CD4-positive, CD25-positive, alpha-beta regulatory T cell (primary cell): ENCODE data around the gene DNAI1. TPM values are rescaled to one million over a fixed set of nuclear protein-coding genes. Genes with fewer than 3 reads are reported as not detected.

Source experiments
- ATAC-seq, 2 donors: fragments of 150-1000 bp; cut with Tn5 transposase; one replicate each; pipeline ENCODE4 v1.10.0; 2021; ENCODE audit warnings: low read depth in 2 of 2, moderate number of reproducible peaks in 2 of 2, moderate library complexity in 1 of 2
- DNase-seq, 3 donors: peaks; one replicate each; pipeline versions ENCODE4 v3.0.0 to v3.0.0-alpha.2; 2012 to 2022; ENCODE audit warnings: mixed read lengths in 1 of 3
- H3K27ac ChIP-seq: one replicate; pipeline ENCODE4 v1.7.0; 2013; ENCODE audit warnings: mild to moderate bottlenecking, low read length; ENCODE audit not compliant: insufficient read depth, poor library complexity, severe bottlenecking
- H3K27me3 ChIP-seq: one replicate; pipeline ENCODE4 v1.7.0; 2013; ENCODE audit warnings: low read length; ENCODE audit not compliant: control insufficient read depth, insufficient read depth
- H3K36me3 ChIP-seq: one replicate; pipeline ENCODE4 v1.7.0; 2013; ENCODE audit warnings: mild to moderate bottlenecking, low read length, moderate library complexity; ENCODE audit not compliant: control insufficient read depth, insufficient read depth
- H3K4me1 ChIP-seq: 2 replicates; pipeline ENCODE4 v1.7.0; 2013; ENCODE audit warnings: mild to moderate bottlenecking, low read length; ENCODE audit not compliant: insufficient read depth, control insufficient read depth, poor library complexity, severe bottlenecking
- H3K4me3 ChIP-seq: one replicate; pipeline ENCODE4 v1.7.0; 2013; ENCODE audit warnings: low read depth, mild to moderate bottlenecking, low read length, moderate library complexity
- H3K9me3 ChIP-seq, 2 experiments: 1 replicate in 1 of 2; 2 replicates in 1 of 2; pipeline ENCODE4 v1.7.0; 2013; ENCODE audit warnings: low read length in 2 of 2, mild to moderate bottlenecking in 1 of 2, moderate library complexity in 1 of 2; ENCODE audit not compliant: control insufficient read depth in 2 of 2
- H3K27ac Mint-ChIP-seq, 3 donors: one replicate each; pipeline ENCODE4 v1.8.0; 2020 to 2022; ENCODE audit warnings: mild to moderate bottlenecking in 3 of 3, mixed read lengths in 3 of 3, moderate library complexity in 2 of 3
- H3K27me3 Mint-ChIP-seq: one replicate; pipeline ENCODE4 v1.8.0; 2022; ENCODE audit warnings: mild to moderate bottlenecking, mixed read lengths
- H3K36me3 Mint-ChIP-seq: one replicate; pipeline ENCODE4 v1.8.0; 2020; ENCODE audit warnings: mixed read lengths
- H3K4me1 Mint-ChIP-seq, 4 donors: one replicate each; pipeline ENCODE4 v1.8.0; 2020 to 2022; ENCODE audit warnings: mixed read lengths in 4 of 4, mild to moderate bottlenecking in 1 of 4
- H3K4me3 Mint-ChIP-seq, 4 donors: one replicate each; pipeline ENCODE4 v1.8.0; 2020 to 2022; ENCODE audit warnings: mild to moderate bottlenecking in 4 of 4, mixed read lengths in 4 of 4, moderate library complexity in 3 of 4
- H3K9me3 Mint-ChIP-seq, 7 donors: one replicate each; pipeline ENCODE4 v1.8.0; 2020 to 2022; ENCODE audit warnings: mixed read lengths in 7 of 7, mild to moderate bottlenecking in 3 of 7, moderate library complexity in 2 of 7
- polyA plus RNA-seq, 4 donors: library from polyadenylated mRNA; unstranded; fragments of 300-500 nt; fragmentation: Illumina TruSeq; gene quantifications; one replicate each; pipeline ENCODE4 v1.2.3, GENCODE V29; 2021
- total RNA-seq: library from RNA; stranded (reverse); gene quantifications from one replicate; pipeline ENCODE4 v1.2.3, GENCODE V29; 2022

The DNAI1 gene
- total and polyA plus RNA-seq, 5 donors from 2014 or later, result not detected

DNA sequence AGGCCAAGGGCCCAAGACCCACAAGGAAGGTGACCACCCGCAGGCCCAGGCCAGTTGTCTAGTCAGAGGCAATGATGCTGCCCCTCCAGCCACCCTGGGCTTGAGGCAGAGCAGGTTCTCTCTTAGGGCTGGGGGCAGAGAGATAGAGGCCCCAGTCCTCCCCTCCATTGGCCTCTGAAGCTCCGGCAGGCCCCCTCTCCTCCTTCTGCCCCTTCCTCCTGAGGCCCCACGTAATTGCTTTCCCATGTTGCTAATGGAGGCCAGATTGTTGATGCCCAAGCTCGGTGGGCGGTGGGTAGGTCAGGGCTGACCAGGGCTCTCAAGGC is 90.8 kb downstream of the DNAI1 start:
- Histone ChIP-seq H3K4me1 (no peaks in the 10 kb centered on the region), H3K36me3 (no peaks in the 10 kb centered on the region), H3K27me3 (no peaks in the 10 kb centered on the region), H3K27ac (no peak overlapping the region), H3K9me3 (no peaks in the 10 kb centered on the region), H3K4me3 (no peak overlapping the region)
- no peaks in the 10 kb centered on the region for H3K36me3 Mint-ChIP-seq
- peaks cover 0 to 2% (median 0%) of the 10 kb centered on the region in 4 donors for H3K4me1 Mint-ChIP-seq
- no peak overlapping the region for H3K27ac Mint-ChIP-seq
- H3K27me3 Mint-ChIP-seq, result peaks cover 19% of the 10 kb centered on the region
- no peaks in the 10 kb centered on the region for H3K9me3 Mint-ChIP-seq
- no peak overlapping the region for H3K4me3 Mint-ChIP-seq
- no peak for ATAC-seq
- DNase-seq, result no peak

DNA sequence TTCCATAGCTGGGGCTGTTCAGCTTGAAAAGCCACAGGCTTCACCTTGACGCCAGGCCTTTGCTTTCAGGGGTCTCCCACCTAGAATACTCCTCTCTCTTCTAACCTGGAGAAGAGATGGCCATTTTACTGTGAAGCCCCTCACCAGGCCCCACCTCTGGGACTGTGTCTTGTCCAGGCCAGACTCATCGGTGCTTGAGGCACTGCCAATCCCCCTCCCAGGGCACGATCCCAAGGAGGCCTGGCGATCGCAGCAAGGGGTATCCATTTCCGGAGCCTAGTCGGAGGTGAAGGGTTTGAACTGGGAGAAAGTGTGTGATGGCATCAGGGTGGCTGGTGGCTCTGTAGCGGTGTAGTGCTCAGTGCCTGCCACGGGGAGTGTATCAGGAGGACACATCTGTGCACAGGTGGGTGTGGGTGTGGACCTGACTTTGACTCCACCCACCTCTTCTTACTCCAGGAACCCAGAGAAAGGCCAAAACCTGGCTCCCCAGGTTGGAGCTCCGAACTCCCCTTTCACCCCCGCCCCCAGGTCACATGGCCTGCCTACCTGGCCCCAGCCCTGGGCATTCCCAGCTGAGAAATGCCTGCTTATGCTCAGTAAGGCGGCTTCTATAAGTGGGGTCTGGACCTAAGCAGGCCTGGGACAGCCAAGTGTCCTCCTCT is 91.5 kb downstream of the DNAI1 start:
- no peak for ATAC-seq

DNA sequence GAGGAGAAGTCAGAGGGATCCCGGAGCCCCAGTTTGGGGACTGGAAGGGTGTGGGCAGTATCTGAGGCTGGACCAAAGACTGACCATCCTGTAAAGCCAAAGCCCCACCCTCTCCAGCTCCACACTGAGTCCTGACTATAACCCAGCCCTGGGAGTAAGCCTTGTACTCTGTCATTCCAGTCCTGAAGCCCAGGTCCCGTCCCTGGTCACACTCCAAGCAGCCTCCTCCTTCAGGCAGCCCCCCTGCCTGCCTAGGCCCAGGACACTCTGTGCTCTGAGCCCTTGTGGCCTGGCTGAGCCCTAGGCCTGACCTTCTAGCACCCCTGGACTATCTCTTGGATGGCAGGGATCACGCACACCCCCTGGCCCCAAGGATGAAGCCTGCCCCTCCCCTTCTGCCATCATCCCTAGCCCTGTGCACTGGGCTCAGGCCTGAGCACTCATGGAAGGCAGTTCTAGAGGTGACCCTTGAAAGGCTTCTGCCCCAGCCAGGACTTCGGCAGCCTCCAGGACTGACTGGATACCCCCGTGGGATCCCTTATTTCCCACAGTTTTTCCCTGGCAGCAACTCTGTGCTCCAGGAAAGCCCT is 92.2 kb downstream of the DNAI1 start:
- H3K27me3 ChIP-seq, result no peaks in the 10 kb centered on the region
- Mint-ChIP-seq H3K27ac (no peak overlapping the region), H3K4me1 (peaks cover 0 to 2% (median 0%) of the 10 kb centered on the region in 4 donors), H3K36me3 (no peaks in the 10 kb centered on the region), H3K27me3 (peaks cover 20% of the 10 kb centered on the region), H3K9me3 (no peaks in the 10 kb centered on the region), H3K4me3 (no peak overlapping the region)
- H3K9me3 ChIP-seq, result no peaks in the 10 kb centered on the region
- H3K4me1 ChIP-seq, result no peaks in the 10 kb centered on the region
- no peak overlapping the region for H3K27ac ChIP-seq
- ATAC-seq (no peak), DNase-seq (no peak)
- H3K4me3 ChIP-seq, result no peak overlapping the region
- H3K36me3 ChIP-seq, result no peaks in the 10 kb centered on the region

More for the DNA sequence above, 91.5 kb downstream of the DNAI1 start:
- no peaks in the 10 kb centered on the region for H3K36me3 ChIP-seq
- Mint-ChIP-seq H3K4me3 (no peak overlapping the region), H3K36me3 (no peaks in the 10 kb centered on the region), H3K4me1 (peaks cover 0 to 2% (median 0%) of the 10 kb centered on the region in 4 donors), H3K27me3 (peaks cover 20% of the 10 kb centered on the region), H3K9me3 (no peaks in the 10 kb centered on the region), H3K27ac (no peak overlapping the region)
- DNase-seq, result no peak
- H3K4me3 ChIP-seq, result no peak overlapping the region
- no peak overlapping the region for H3K27ac ChIP-seq
- H3K4me1 ChIP-seq, result no peaks in the 10 kb centered on the region
- no peaks in the 10 kb centered on the region for H3K9me3 ChIP-seq
- no peaks in the 10 kb centered on the region for H3K27me3 ChIP-seq

DNA sequence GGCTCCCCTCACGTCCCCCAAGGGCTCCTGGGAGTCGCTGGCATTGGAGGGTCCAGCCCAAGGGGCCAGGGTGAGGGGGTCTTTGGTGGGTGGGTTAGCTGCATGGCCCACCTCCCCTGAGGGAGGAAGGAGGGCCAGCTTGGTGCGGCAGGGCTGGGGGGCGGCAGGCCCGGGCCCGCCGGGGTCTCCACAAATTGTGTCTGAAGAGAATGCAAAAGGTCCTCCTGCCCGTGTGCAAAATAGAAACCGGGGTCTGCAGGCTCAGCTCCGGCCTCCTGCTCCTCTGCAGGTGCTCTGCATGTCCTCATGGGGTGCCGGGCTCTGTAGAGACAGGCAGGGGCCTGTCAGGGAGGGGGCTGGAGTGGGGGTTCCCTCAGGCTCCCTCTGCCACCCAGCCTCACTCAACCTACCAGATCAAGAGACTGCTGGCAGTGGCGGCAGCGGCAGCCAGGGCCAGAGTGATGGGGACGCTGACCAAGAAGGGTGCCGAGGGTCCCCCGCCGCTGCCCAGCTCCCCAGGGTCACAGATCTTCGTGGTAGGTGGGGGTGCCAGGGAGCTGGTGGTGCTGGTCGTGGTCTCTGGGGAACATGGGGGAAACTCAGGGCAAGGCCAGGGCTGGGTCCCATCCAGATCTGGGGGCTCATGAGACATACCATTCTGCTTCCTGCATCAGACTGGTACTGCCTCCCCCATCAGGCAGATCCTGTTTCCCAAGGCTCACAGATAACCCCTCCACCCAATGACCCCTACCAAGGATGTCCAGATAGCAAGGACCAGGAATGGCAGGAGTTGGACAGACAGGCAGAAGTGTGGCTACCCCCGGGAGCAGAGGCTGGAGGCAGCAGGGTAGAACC is 93.4 kb downstream of the DNAI1 start:
- H3K27ac Mint-ChIP-seq, result no peak overlapping the region
- peaks cover 0 to under 1% (median 0%) of the 10 kb centered on the region in 4 donors for H3K4me1 Mint-ChIP-seq

DNA sequence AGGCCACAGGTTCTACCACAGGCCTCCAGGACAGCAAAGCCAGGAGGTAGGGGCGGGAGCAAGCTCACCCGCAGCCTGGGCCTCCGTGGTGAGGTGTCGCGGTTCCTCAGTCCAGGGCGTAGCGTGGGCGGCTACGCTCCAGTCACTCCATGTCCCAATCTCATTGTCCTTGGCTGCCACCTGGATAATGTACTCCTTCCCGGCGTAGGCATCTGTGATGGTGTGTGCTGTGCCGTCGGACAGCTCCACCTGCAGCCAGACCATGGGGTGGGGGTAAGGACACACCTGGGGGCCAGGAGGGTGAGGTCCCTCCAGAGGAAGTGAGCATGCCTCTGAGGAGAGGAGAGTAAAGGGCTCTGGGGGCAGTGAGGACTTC is 94.0 kb downstream of the DNAI1 start:
- Histone ChIP-seq H3K9me3 (no peaks in the 10 kb centered on the region), H3K27ac (no peak overlapping the region), H3K27me3 (no peaks in the 10 kb centered on the region), H3K36me3 (no peaks in the 10 kb centered on the region), H3K4me3 (no peak overlapping the region), H3K4me1 (no peaks in the 10 kb centered on the region)
- H3K27ac Mint-ChIP-seq, result peak overlapping the region in 1 of 3 donors; percentile 74
- ATAC-seq, result no peak
- H3K4me3 Mint-ChIP-seq, result no peak overlapping the region
- no peak for DNase-seq
- H3K9me3 Mint-ChIP-seq, result no peaks in the 10 kb centered on the region
- H3K27me3 Mint-ChIP-seq, result peaks cover 23% of the 10 kb centered on the region
- no peaks in the 10 kb centered on the region for H3K36me3 Mint-ChIP-seq
- H3K4me1 Mint-ChIP-seq, result no peaks in the 10 kb centered on the region

More for the DNA sequence above, 93.4 kb downstream of the DNAI1 start:
- Histone ChIP-seq H3K4me1 (no peaks in the 10 kb centered on the region), H3K27me3 (no peaks in the 10 kb centered on the region), H3K9me3 (no peaks in the 10 kb centered on the region), H3K36me3 (no peaks in the 10 kb centered on the region), H3K27ac (no peak overlapping the region), H3K4me3 (no peak overlapping the region)
- DNase-seq (no peak), ATAC-seq (no peak)
- no peak overlapping the region for H3K4me3 Mint-ChIP-seq
- H3K27me3 Mint-ChIP-seq, result peaks cover 20% of the 10 kb centered on the region
- H3K9me3 Mint-ChIP-seq, result no peaks in the 10 kb centered on the region
- H3K36me3 Mint-ChIP-seq, result no peaks in the 10 kb centered on the region

DNA sequence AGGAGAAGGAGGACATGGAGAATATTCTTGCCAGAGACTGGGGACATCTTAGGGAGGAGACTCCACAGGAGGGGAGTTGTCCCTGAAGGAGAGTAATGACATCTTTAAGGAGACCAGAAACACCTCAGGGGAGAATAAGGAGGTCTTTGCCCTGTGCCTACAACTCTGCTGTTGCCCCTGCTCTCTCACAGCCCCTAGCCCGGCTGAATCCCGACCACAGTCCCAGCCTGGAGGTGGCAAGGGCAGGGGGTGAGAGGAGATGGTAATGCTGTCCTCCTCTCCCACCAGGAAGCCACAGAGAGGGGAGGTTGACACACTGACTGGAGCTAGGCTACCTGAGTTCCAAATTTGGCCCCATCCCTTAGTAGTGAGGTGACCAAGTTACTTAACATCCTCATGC is 94.4 kb downstream of the DNAI1 start:
- Histone ChIP-seq H3K27me3 (no peaks in the 10 kb centered on the region), H3K9me3 (no peaks in the 10 kb centered on the region)
- H3K4me1 Mint-ChIP-seq, result no peaks in the 10 kb centered on the region

DNA sequence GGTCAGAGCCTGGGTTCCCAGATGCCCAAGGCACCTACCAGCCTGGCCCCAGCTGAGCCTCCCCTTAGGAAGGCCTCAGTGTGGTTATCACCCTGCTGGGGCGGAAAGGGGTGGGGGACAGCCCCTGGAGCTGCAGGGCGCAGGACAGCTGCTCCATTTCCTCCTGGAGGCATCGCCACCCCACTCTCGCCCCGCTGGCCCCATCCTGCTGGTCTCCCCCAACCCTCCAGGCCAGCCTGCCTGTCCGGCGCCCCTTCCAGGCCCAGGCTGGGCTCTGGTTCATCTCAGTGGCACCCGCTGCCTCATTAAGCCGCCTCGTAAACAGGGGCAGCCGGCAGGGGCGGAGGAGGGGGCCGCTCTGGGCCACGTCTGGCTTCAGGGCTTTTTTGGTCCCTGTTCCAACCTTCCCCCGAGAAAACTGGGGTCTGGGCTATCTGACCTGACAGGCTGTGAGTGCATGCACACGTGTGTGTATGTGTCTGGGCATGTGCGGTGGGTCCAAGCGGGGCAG is 95.0 kb downstream of the DNAI1 start:
- Mint-ChIP-seq H3K27ac (no peak overlapping the region), H3K4me1 (no peaks in the 10 kb centered on the region), H3K36me3 (no peaks in the 10 kb centered on the region), H3K9me3 (no peaks in the 10 kb centered on the region), H3K27me3 (peaks cover 19% of the 10 kb centered on the region), H3K4me3 (no peak overlapping the region)
- Histone ChIP-seq H3K27me3 (no peaks in the 10 kb centered on the region), H3K27ac (no peak overlapping the region), H3K36me3 (no peaks in the 10 kb centered on the region), H3K9me3 (no peaks in the 10 kb centered on the region), H3K4me1 (no peaks in the 10 kb centered on the region), H3K4me3 (no peak overlapping the region)
- no peak for ATAC-seq
- no peak for DNase-seq

More for the DNA sequence above, 94.4 kb downstream of the DNAI1 start:
- Histone ChIP-seq H3K36me3 (no peaks in the 10 kb centered on the region), H3K27ac (no peak overlapping the region), H3K4me1 (no peaks in the 10 kb centered on the region), H3K4me3 (no peak overlapping the region)
- no peak for ATAC-seq
- DNase-seq, result no peak
- Mint-ChIP-seq H3K9me3 (no peaks in the 10 kb centered on the region), H3K27ac (peak overlapping the region in 1 of 3 donors; percentile 74), H3K27me3 (peaks cover 25% of the 10 kb centered on the region), H3K4me3 (no peak overlapping the region), H3K36me3 (no peaks in the 10 kb centered on the region)
